Stimulated activated naive CD8-positive, alpha-beta T cell treated with anti-CD3 and anti-CD28 coated beads, Interleukin-15, amount 100 ng/mL, for 72 hours (primary cell): ENCODE measurements around the gene PLIN3.
"Not testable (repeated sequence)": the region's sequence is repeated elsewhere in the genome, so short reads cannot be mapped to it uniquely, and the experiment has no call there.

Experiments
- ATAC-seq: fragments of 150-1000 bp; cut with Tn5 transposase; 2 replicates; pipeline ENCODE4 v1.10.0; 2021; ENCODE audit warnings: mild to moderate bottlenecking, moderate library complexity
- DNase-seq, 2 donors: peaks; one replicate each; pipeline ENCODE4 v3.0.0; 2021 to 2022
- H3K27ac Mint-ChIP-seq, 2 donors: one replicate each; pipeline ENCODE4 v1.8.0; 2022; ENCODE audit warnings: mild to moderate bottlenecking in 2 of 2, mixed read lengths in 2 of 2, moderate library complexity in 2 of 2
- H3K27me3 Mint-ChIP-seq: one replicate; pipeline ENCODE4 v1.8.0; 2022; ENCODE audit warnings: mixed read lengths
- H3K4me1 Mint-ChIP-seq: one replicate; pipeline ENCODE4 v1.8.0; 2022; ENCODE audit warnings: mild to moderate bottlenecking, mixed read lengths
- H3K4me3 Mint-ChIP-seq, 2 donors: one replicate each; pipeline ENCODE4 v1.8.0; 2022; ENCODE audit warnings: mild to moderate bottlenecking in 2 of 2, mixed read lengths in 2 of 2, moderate library complexity in 1 of 2
- H3K9me3 Mint-ChIP-seq, 2 donors: one replicate each; pipeline ENCODE4 v1.8.0; 2022; ENCODE audit warnings: mixed read lengths in 2 of 2

Gene PLIN3

GRCh38 chr19:4839192-4839591, 28.3 kb downstream of the PLIN3 start:
- Mint-ChIP-seq H3K4me1 (no peaks in the 10 kb centered on the region), H3K9me3 (no peaks in the 10 kb centered on the region), H3K27me3 (no peaks in the 10 kb centered on the region), H3K4me3 (no peak overlapping the region), H3K27ac (no peak overlapping the region)
- ATAC-seq (no peak), DNase-seq (no peak)

- Mint-ChIP-seq H3K4me3 (peak overlapping the region in 1 of 2 donors; percentile 13), H3K4me1 (peaks cover 26% of the 10 kb centered on the region), H3K27ac (no peak overlapping the region), H3K9me3 (no peaks in the 10 kb centered on the region), H3K27me3 (no peaks in the 10 kb centered on the region)
- ATAC-seq (no peak), DNase-seq (no peak)
Measured at GRCh38 chr19:4832776-4833175, 34.7 kb downstream of the PLIN3 start.

GRCh38 chr19:4831979-4832340, 35.5 kb downstream of the PLIN3 start:
- H3K27me3 Mint-ChIP-seq, DNase-seq, H3K9me3 Mint-ChIP-seq: not testable (repeated sequence)

GRCh38 chr19:4831304-4831978, 36.0 kb downstream of the PLIN3 start, which contains the start of gene TICAM1:
TSS of gene TICAM1 (minus strand) at chr19:4831712. CDS start at chr19:4818377, 13,335 bp downstream.
- DNase-seq = peak; percentile 48 to 70
- peaks cover 26% of the 10 kb centered on the region for H3K4me1 Mint-ChIP-seq
- H3K9me3 Mint-ChIP-seq = no peaks in the 10 kb centered on the region
- H3K27me3 Mint-ChIP-seq = no peaks in the 10 kb centered on the region
- peak within 1 kb of the TSS; percentile 84 to 96 for H3K27ac Mint-ChIP-seq
- peak; percentile 91 for ATAC-seq
- peak within 1 kb of the TSS; percentile 90 to 91 for H3K4me3 Mint-ChIP-seq

More at GRCh38 chr19:4831979-4832340, 35.5 kb downstream of the PLIN3 start:
- peak overlapping the region; percentile 84 to 96 for H3K27ac Mint-ChIP-seq
- H3K4me1 Mint-ChIP-seq = peaks cover 26% of the 10 kb centered on the region
- H3K4me3 Mint-ChIP-seq = peak overlapping the region; percentile 90 to 91
- ATAC-seq = not testable (repeated sequence)

- Mint-ChIP-seq H3K9me3 (no peaks in the 10 kb centered on the region), H3K27ac (peak overlapping the region; percentile 84 to 96), H3K4me1 (peaks cover 26% of the 10 kb centered on the region), H3K27me3 (no peaks in the 10 kb centered on the region), H3K4me3 (peak overlapping the region; percentile 90 to 91)
- DNase-seq (no peak), ATAC-seq (no peak)
Measured at GRCh38 chr19:4830768-4831265, 36.6 kb downstream of the PLIN3 start.

GRCh38 chr19:4830332-4830731, 37.1 kb downstream of the PLIN3 start:
- H3K9me3 Mint-ChIP-seq = no peaks in the 10 kb centered on the region
- peak overlapping the region; percentile 84 to 96 for H3K27ac Mint-ChIP-seq
- peaks cover 26% of the 10 kb centered on the region for H3K4me1 Mint-ChIP-seq
- no peak for ATAC-seq
- no peak for DNase-seq
- no peaks in the 10 kb centered on the region for H3K27me3 Mint-ChIP-seq
- peak overlapping the region; percentile 90 to 91 for H3K4me3 Mint-ChIP-seq

- Mint-ChIP-seq H3K27ac (peak overlapping the region; percentile 54 to 78), H3K4me1 (peaks cover 26% of the 10 kb centered on the region), H3K4me3 (peak overlapping the region; percentile 56 to 62), H3K27me3 (no peaks in the 10 kb centered on the region), H3K9me3 (no peaks in the 10 kb centered on the region)
- no peak for ATAC-seq
- DNase-seq = no peak
Measured at GRCh38 chr19:4829001-4829712, 38.3 kb downstream of the PLIN3 start.

- H3K9me3 Mint-ChIP-seq = no peaks in the 10 kb centered on the region
- no peaks in the 10 kb centered on the region for H3K27me3 Mint-ChIP-seq
- no peak overlapping the region for H3K27ac Mint-ChIP-seq
- DNase-seq (no peak), ATAC-seq (no peak)
- no peak overlapping the region for H3K4me3 Mint-ChIP-seq
- H3K4me1 Mint-ChIP-seq = no peaks in the 10 kb centered on the region
Measured at GRCh38 chr19:4823577-4823976, 43.9 kb downstream of the PLIN3 start.

GRCh38 chr19:4822354-4822753, 45.1 kb downstream of the PLIN3 start:
- not testable (repeated sequence) for H3K9me3 Mint-ChIP-seq, H3K27me3 Mint-ChIP-seq, H3K4me3 Mint-ChIP-seq, ATAC-seq, DNase-seq, H3K4me1 Mint-ChIP-seq
- H3K27ac Mint-ChIP-seq = peak overlapping the region; percentile 42 to 84

- ATAC-seq (no peak), DNase-seq (no peak)
- Mint-ChIP-seq H3K27ac (no peak overlapping the region), H3K27me3 (no peaks in the 10 kb centered on the region), H3K4me1 (peaks cover 6% of the 10 kb centered on the region), H3K9me3 (no peaks in the 10 kb centered on the region), H3K4me3 (no peak overlapping the region)
Measured at GRCh38 chr19:4821265-4821664, 46.2 kb downstream of the PLIN3 start.

- H3K27me3 Mint-ChIP-seq = no peaks in the 10 kb centered on the region
- no peak overlapping the region for H3K4me3 Mint-ChIP-seq
- H3K4me1 Mint-ChIP-seq = peaks cover 26% of the 10 kb centered on the region
- no peak for DNase-seq
- no peak for ATAC-seq
- H3K9me3 Mint-ChIP-seq = peaks cover 8% of the 10 kb centered on the region in 2 donors
- H3K27ac Mint-ChIP-seq = peak overlapping the region in 1 of 2 donors; percentile 90
Measured at GRCh38 chr19:4817467-4818277, 49.8 kb downstream of the PLIN3 start.

GRCh38 chr19:4816950-4817278, 50.6 kb downstream of the PLIN3 start:
- Mint-ChIP-seq H3K9me3 (peaks cover 8% of the 10 kb centered on the region in 2 donors), H3K4me3 (no peak overlapping the region), H3K4me1 (peaks cover 27% of the 10 kb centered on the region), H3K27me3 (no peaks in the 10 kb centered on the region), H3K27ac (peak overlapping the region in 1 of 2 donors; percentile 90)
- DNase-seq (no peak), ATAC-seq (no peak)

GRCh38 chr19:4816202-4816949, 51.1 kb downstream of the PLIN3 start:
- Mint-ChIP-seq H3K4me3 (no peak overlapping the region), H3K9me3 (peaks cover 8% of the 10 kb centered on the region in 2 donors), H3K27ac (peak overlapping the region in 1 of 2 donors; percentile 33), H3K4me1 (peaks cover 32% of the 10 kb centered on the region), H3K27me3 (no peaks in the 10 kb centered on the region)
- no peak for DNase-seq
- no peak for ATAC-seq

- Mint-ChIP-seq H3K4me3 (peak overlapping the region; percentile 79), H3K27ac (peak overlapping the region in 1 of 2 donors; percentile 64), H3K27me3 (no peaks in the 10 kb centered on the region), H3K4me1 (peaks cover 32% of the 10 kb centered on the region), H3K9me3 (peaks cover 8% of the 10 kb centered on the region in 2 donors)
- ATAC-seq (peak; percentile 86), DNase-seq (peak; percentile 60 to 76)
Measured at GRCh38 chr19:4815426-4816201, 51.9 kb downstream of the PLIN3 start.
